Heart left ventricle (tissue), 13 donors: ENCODE data around the gene IGSF22.

Experiments
- CTCF ChIP-seq, 12 donors: fragments of 200-600 bp; sonication (generic) in 4 of 12; IDR thresholded peaks; one replicate each; pipeline versions ENCODE4 v1.5.0 to v1.8.0; 2018 to 2022; ENCODE audit warnings: antibody characterized with exemption in 12 of 12, mild to moderate bottlenecking in 5 of 12
- POLR2A ChIP-seq, 2 donors: fragments of 450-650 bp; IDR thresholded peaks; one replicate each; pipeline ENCODE4 v1.6.1; 2017; ENCODE audit warnings: antibody characterized with exemption in 2 of 2, mild to moderate bottlenecking in 2 of 2, moderate library complexity in 2 of 2
- donor health status: ischemic (EF 13 %, LVEDD 7.1; RV severe dilation, severe dysfunction).
- donor health status: DM: no; HTN: yes; CAD: no.
- donor health status: DM: no; HTN: no; CAD: no.
- donor health status: ischemic (EF 25% LVEDD 6.9; RV normal size, moderate dysfunction).
- donor health status: ischemic (EF 25% LVEDD 5.7; RV mildly dilated, moderate dysfunction).
- donor health status: ischemic (EF 35%, LVEDD 5.7; RV mildly dilated, moderate dysfunction).
- donor health status: nonischemic (EF 11% LVEDD 7.7; RV severe dilation, severe dysfunction).
- donor health status: DM: yes; HTN: yes; CAD: no.
- donor health status: PGD.
- donor health status: ischemic (EF 29% LVEDD 5.4; RV normal size, mild dysfunction).
- donor health status: nonischemic (EF 23%, LVEDD 6.1; RV moderate dilation, normal function).

- TF ChIP-seq CTCF (IDR thresholded peaks at IDR 0.05) (no peak), POLR2A (IDR thresholded peaks at IDR 0.05) (no peak)
Measured at GRCh38 chr11:18743365-18743764, 17.4 kb upstream of the IGSF22 start.
